SU-DHL-6 (cell line): ENCODE data around the gene RAB26.

Source experiments
- EZH2phosphoT487 ChIP-seq: fragments of 200-600 bp; sonication (generic), shearing (Covaris generic); conservative IDR thresholded peaks from 2 replicates; pipeline ENCODE4 v1.6.1; 2018; ENCODE audit warnings: mild to moderate bottlenecking, antibody characterized with exemption, low read length, moderate library complexity, mixed read lengths
- TF ChIP-seq, protein P1 (sequence below): fragments of 200-600 bp; sonication (generic); IDR thresholded peaks from one replicate; pipeline ENCODE4 v1.5.1; 2017; ENCODE audit warnings: antibody characterized with exemption, mild to moderate bottlenecking, low read length, moderate library complexity; ENCODE audit not compliant: insufficient read depth, poor library complexity, severe bottlenecking

GRCh38 chr16:2122429-2122828, 26.0 kb upstream of the RAB26 start:
- TF ChIP-seq, protein P1, sequence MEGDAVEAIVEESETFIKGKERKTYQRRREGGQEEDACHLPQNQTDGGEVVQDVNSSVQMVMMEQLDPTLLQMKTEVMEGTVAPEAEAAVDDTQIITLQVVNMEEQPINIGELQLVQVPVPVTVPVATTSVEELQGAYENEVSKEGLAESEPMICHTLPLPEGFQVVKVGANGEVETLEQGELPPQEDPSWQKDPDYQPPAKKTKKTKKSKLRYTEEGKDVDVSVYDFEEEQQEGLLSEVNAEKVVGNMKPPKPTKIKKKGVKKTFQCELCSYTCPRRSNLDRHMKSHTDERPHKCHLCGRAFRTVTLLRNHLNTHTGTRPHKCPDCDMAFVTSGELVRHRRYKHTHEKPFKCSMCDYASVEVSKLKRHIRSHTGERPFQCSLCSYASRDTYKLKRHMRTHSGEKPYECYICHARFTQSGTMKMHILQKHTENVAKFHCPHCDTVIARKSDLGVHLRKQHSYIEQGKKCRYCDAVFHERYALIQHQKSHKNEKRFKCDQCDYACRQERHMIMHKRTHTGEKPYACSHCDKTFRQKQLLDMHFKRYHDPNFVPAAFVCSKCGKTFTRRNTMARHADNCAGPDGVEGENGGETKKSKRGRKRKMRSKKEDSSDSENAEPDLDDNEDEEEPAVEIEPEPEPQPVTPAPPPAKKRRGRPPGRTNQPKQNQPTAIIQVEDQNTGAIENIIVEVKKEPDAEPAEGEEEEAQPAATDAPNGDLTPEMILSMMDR, result no peak
- no peak for TF ChIP-seq EZH2phosphoT487
